Measurements from ENCODE around the gene ZCWPW1.

Gene ZCWPW1

GRCh38 chr7:100472854-100473499 is 44.5 kb upstream of the ZCWPW1 start:
- Histone ChIP-seq H3K4me3 (ENCODE audit: low read depth, low read length) (no peak overlapping the region), H3K36me3 (peaks cover 19% of the 10 kb centered on the region), H3K9me3 (no peaks in the 10 kb centered on the region), H3K4me1 (peaks cover 8% of the 10 kb centered on the region), H3K27me3 (no peaks in the 10 kb centered on the region)
- peak; percentile 59 for DNase-seq
- TF ChIP-seq CTCF (IDR thresholded peaks at IDR 0.05; ENCODE audit: low read depth, low read length), result no peak

DNA sequence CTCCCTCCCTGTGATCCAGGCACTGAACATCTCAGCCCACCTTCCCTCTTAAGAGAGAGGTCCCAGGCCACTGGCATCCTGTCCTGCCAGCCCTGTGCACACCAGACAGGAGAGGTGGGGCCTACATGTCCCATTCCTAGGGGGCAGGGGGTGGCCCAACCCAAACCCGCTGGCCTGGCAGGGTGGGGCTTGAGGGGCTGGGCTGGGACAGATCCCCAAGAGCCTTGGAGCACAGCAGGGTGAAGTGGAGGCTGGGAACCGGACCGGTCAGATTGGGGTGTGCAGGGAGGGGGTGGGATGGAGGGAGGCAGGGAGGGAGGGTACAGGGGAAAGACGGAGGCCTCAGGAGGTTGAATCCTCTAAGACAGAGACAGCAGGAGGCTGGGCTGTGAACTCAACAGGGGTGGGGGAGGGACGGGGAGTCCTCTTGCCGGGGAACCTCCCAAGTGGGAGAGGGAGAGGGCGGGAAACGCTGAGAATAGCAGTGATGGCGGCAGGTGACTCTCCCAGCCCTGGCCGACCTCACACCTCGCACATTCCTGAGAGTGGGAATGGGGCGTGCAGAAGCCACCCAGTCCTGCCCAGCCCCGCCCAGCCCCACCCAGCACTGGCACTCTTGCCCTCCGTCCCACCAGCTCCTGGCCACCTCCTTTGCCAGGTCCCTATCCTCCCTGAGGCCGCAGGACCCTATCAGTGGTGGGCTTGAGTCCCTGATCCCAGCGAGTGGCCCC is 43.8 kb upstream of the ZCWPW1 start:
- Histone ChIP-seq H3K27me3 (no peaks in the 10 kb centered on the region), H3K36me3 (peaks cover 17% of the 10 kb centered on the region), H3K9me3 (no peaks in the 10 kb centered on the region), H3K4me1 (peaks cover 8% of the 10 kb centered on the region), H3K4me3 (ENCODE audit: low read depth, low read length) (no peak overlapping the region)
- DNase-seq, result no peak
- TF ChIP-seq CTCF (IDR thresholded peaks at IDR 0.05; ENCODE audit: low read depth, low read length), result no peak

GRCh38 chr7:100471021-100471420 is 42.5 kb upstream of the ZCWPW1 start:
- H3K27me3 ChIP-seq, result no peaks in the 10 kb centered on the region
- peaks cover 11% of the 10 kb centered on the region for H3K36me3 ChIP-seq
- H3K4me3 ChIP-seq (ENCODE audit: low read depth, low read length), result no peak overlapping the region
- no peak for TF ChIP-seq CTCF (IDR thresholded peaks at IDR 0.05; ENCODE audit: low read depth, low read length)
- no peak for DNase-seq
- H3K4me1 ChIP-seq, result peaks cover 8% of the 10 kb centered on the region
- H3K9me3 ChIP-seq, result no peaks in the 10 kb centered on the region

GRCh38 chr7:100469227-100470044 is 40.9 kb upstream of the ZCWPW1 start:
- no peaks in the 10 kb centered on the region for H3K9me3 ChIP-seq
- H3K27me3 ChIP-seq, result no peaks in the 10 kb centered on the region
- H3K4me3 ChIP-seq (ENCODE audit: low read depth, low read length), result no peak overlapping the region
- H3K4me1 ChIP-seq, result peaks cover 8% of the 10 kb centered on the region
- TF ChIP-seq CTCF (IDR thresholded peaks at IDR 0.05; ENCODE audit: low read depth, low read length), result peak; percentile 95
- H3K36me3 ChIP-seq, result peaks cover 11% of the 10 kb centered on the region
- peak; percentile 92 for DNase-seq

- H3K9me3 ChIP-seq, result no peaks in the 10 kb centered on the region
- no peak for TF ChIP-seq CTCF (IDR thresholded peaks at IDR 0.05; ENCODE audit: low read depth, low read length)
- no peak for DNase-seq
- no peaks in the 10 kb centered on the region for H3K27me3 ChIP-seq
- H3K4me1 ChIP-seq, result peaks cover 4% of the 10 kb centered on the region
- peaks cover 6% of the 10 kb centered on the region; the same call in 1 of the 2 replicates for H3K36me3 ChIP-seq
- no peak overlapping the region for H3K4me3 ChIP-seq (ENCODE audit: low read depth, low read length)
These were observed 39.3 kb upstream of the ZCWPW1 start for GRCh38 chr7:100467638-100468373.

Measured in BE2C (cell line).